GM21447 (cell line): ENCODE results near the gene APBA2.

Experiments used
- ATAC-seq: cut with Tn5 transposase; IDR thresholded peaks from one replicate; pipeline ENCODE4 v1.9.1; 2021; ENCODE audit not compliant: unreplicated experiment

The APBA2 gene

GRCh38 chr15:29113336-29114220, 227.8 kb downstream of the APBA2 start:
- ATAC-seq, result no peak

- no peak for ATAC-seq
Measured at GRCh38 chr15:29114221-29115092, 228.7 kb downstream of the APBA2 start.

GRCh38 chr15:29115093-29115991, 229.6 kb downstream of the APBA2 start:
- ATAC-seq, result no peak

- no peak for ATAC-seq
Measured at GRCh38 chr15:29116970-29117700, 231.4 kb downstream of the APBA2 start.

GRCh38 chr15:29117778-29118177, 232.0 kb downstream of the APBA2 start:
- ATAC-seq, result no peak

GRCh38 chr15:29119847-29120246, 234.1 kb downstream of the APBA2 start:
- ATAC-seq, result no peak

GRCh38 chr15:29120593-29121368, 235.0 kb downstream of the APBA2 start:
- no peak for ATAC-seq

GRCh38 chr15:29121369-29121656, 235.5 kb downstream of the APBA2 start:
- ATAC-seq, result no peak

- no peak for ATAC-seq
Measured at GRCh38 chr15:29121907-29122306, 236.1 kb downstream of the APBA2 start.

- ATAC-seq, result no peak
Measured at GRCh38 chr15:29122506-29122905, 236.7 kb downstream of the APBA2 start.

GRCh38 chr15:29123171-29123570, 237.4 kb downstream of the APBA2 start:
- no peak for ATAC-seq

- no peak for ATAC-seq
Measured at GRCh38 chr15:29123991-29124390, 238.2 kb downstream of the APBA2 start.

- no peak for ATAC-seq
Measured at GRCh38 chr15:29124581-29125381, 239.0 kb downstream of the APBA2 start.

GRCh38 chr15:29125382-29126207, 239.8 kb downstream of the APBA2 start:
- ATAC-seq, result no peak

GRCh38 chr15:29126208-29126536, 240.4 kb downstream of the APBA2 start:
- ATAC-seq, result no peak

GRCh38 chr15:29126821-29127461, 241.2 kb downstream of the APBA2 start:
- ATAC-seq, result no peak
